Loucy (cell line): ENCODE measurements around the gene MYADML2.

Experiments used
- H2AFZ ChIP-seq: fragments of 200-600 bp; sonication (generic); 2 replicates; pipeline ENCODE4 v1.6.0; 2016; ENCODE audit warnings: antibody characterized with exemption, mild to moderate bottlenecking, low read length, moderate library complexity
- H3F3A ChIP-seq: fragments of 200-600 bp; 2 replicates; pipeline ENCODE4 v1.6.0; 2016; ENCODE audit warnings: antibody characterized with exemption, low read depth, mild to moderate bottlenecking
- H3K27me3 ChIP-seq: fragments of 200-600 bp; sonication (generic); 2 replicates; pipeline ENCODE4 v1.6.1; 2014; ENCODE audit warnings: low read length, mild to moderate bottlenecking; ENCODE audit not compliant: insufficient read depth, poor library complexity, severe bottlenecking
- H3K36me3 ChIP-seq: fragments of 200-600 bp; sonication (generic); 2 replicates; pipeline ENCODE4 v1.6.1; 2016; ENCODE audit warnings: low read length; ENCODE audit not compliant: insufficient read depth
- H3K4me1 ChIP-seq: fragments of 200-600 bp; sonication (generic); 2 replicates; pipeline ENCODE4 v1.5.1; 2014; ENCODE audit warnings: low read length, mild to moderate bottlenecking; ENCODE audit not compliant: insufficient read depth, poor library complexity, severe bottlenecking
- H3K4me2 ChIP-seq: fragments of 200-600 bp; sonication (generic); 2 replicates; pipeline ENCODE4 v1.6.0; 2014; ENCODE audit warnings: antibody characterized with exemption, low read length, low read depth, mild to moderate bottlenecking; ENCODE audit not compliant: poor library complexity, severe bottlenecking
- H3K4me3 ChIP-seq: fragments of 200-600 bp; sonication (generic); 2 replicates; pipeline ENCODE4 v1.5.1; 2014; ENCODE audit warnings: low read length, mild to moderate bottlenecking, mixed read lengths; ENCODE audit not compliant: poor library complexity, severe bottlenecking
- H3K79me2 ChIP-seq: fragments of 200-600 bp; sonication (generic); 2 replicates; pipeline ENCODE4 v1.6.1; 2014; ENCODE audit warnings: low read length; ENCODE audit not compliant: insufficient read depth
- H3K9ac ChIP-seq: fragments of 200-600 bp; sonication (generic); 2 replicates; pipeline ENCODE4 v1.6.0; 2014; ENCODE audit warnings: mild to moderate bottlenecking, low read depth, low read length, moderate library complexity; ENCODE audit not compliant: poor library complexity, severe bottlenecking
- H3K9me2 ChIP-seq: fragments of 200-600 bp; sonication (generic); replicated peaks from 2 replicates; pipeline ENCODE4 v1.6.1; 2016; ENCODE audit warnings: low read depth, low read length, mixed read lengths
- H3K9me3 ChIP-seq: fragments of 200-600 bp; sonication (generic); 2 replicates; pipeline ENCODE4 v1.6.1; 2014; ENCODE audit warnings: mild to moderate bottlenecking, antibody characterized with exemption, low read length, low read depth; ENCODE audit not compliant: insufficient read depth
- H4K20me1 ChIP-seq: fragments of 200-600 bp; sonication (generic); 2 replicates; pipeline ENCODE4 v1.6.0; 2014; ENCODE audit warnings: antibody characterized with exemption, low read length, mild to moderate bottlenecking; ENCODE audit not compliant: insufficient read depth, poor library complexity, severe bottlenecking
- EZH2phosphoT487 ChIP-seq: fragments of 200-600 bp; IDR thresholded peaks from 2 replicates; pipeline ENCODE4 v1.6.1; 2018; ENCODE audit warnings: antibody characterized with exemption, mild to moderate bottlenecking, moderate library complexity, borderline replicate concordance
- TF ChIP-seq, protein P1 (sequence below): fragments of 200-600 bp; sonication (generic); conservative IDR thresholded peaks from 2 replicates; pipeline ENCODE4 v1.5.1; 2014; ENCODE audit warnings: mild to moderate bottlenecking, antibody characterized with exemption, low read length

Gene MYADML2

DNA sequence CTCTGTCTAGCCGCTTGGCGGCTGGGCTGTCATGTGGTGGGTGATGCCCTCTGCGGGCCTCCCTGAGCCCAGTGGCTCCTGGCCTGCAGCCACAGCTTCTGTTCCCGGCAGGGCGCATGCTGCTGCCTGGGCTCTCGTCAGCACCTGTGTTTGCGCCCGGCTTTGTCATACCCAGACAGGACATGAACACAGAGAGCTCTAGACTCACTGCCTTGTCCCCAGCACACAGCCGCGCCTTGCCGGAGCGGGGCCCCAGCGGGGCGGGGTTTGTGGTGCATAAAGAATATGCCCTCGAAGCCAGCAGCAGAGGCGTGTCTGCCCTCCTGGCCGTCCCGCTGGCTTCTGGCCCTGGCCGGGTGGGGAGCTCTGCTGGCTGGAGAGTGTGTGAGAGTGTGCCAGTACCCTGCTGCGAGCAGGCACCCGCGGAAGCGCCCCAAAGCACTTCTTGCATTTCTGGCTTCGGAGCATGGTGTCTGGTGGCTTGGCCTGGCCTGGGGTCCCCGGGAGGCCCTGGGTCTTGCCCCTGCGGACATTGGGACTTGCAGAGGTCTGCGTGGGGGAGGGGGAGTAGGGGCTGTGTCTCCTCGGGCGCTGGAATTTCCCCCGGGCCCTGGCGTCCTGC, 44.8 kb upstream of the MYADML2 start:
- no peaks in the 10 kb centered on the region for H3F3A ChIP-seq
- H3K9me3 ChIP-seq: no peaks in the 10 kb centered on the region
- H3K9ac ChIP-seq: no peak overlapping the region
- no peak for TF ChIP-seq EZH2phosphoT487
- TF ChIP-seq, protein P1, sequence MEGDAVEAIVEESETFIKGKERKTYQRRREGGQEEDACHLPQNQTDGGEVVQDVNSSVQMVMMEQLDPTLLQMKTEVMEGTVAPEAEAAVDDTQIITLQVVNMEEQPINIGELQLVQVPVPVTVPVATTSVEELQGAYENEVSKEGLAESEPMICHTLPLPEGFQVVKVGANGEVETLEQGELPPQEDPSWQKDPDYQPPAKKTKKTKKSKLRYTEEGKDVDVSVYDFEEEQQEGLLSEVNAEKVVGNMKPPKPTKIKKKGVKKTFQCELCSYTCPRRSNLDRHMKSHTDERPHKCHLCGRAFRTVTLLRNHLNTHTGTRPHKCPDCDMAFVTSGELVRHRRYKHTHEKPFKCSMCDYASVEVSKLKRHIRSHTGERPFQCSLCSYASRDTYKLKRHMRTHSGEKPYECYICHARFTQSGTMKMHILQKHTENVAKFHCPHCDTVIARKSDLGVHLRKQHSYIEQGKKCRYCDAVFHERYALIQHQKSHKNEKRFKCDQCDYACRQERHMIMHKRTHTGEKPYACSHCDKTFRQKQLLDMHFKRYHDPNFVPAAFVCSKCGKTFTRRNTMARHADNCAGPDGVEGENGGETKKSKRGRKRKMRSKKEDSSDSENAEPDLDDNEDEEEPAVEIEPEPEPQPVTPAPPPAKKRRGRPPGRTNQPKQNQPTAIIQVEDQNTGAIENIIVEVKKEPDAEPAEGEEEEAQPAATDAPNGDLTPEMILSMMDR: no peak
- H3K4me1 ChIP-seq: no peaks in the 10 kb centered on the region
- H3K4me3 ChIP-seq: no peak overlapping the region
- H3K27me3 ChIP-seq: no peaks in the 10 kb centered on the region
- no peaks in the 10 kb centered on the region for H3K9me2 ChIP-seq
- no peaks in the 10 kb centered on the region for H4K20me1 ChIP-seq
- no peak overlapping the region for H2AFZ ChIP-seq
- no peaks in the 10 kb centered on the region for H3K79me2 ChIP-seq
- no peaks in the 10 kb centered on the region for H3K36me3 ChIP-seq
- H3K4me2 ChIP-seq: no peak overlapping the region

DNA sequence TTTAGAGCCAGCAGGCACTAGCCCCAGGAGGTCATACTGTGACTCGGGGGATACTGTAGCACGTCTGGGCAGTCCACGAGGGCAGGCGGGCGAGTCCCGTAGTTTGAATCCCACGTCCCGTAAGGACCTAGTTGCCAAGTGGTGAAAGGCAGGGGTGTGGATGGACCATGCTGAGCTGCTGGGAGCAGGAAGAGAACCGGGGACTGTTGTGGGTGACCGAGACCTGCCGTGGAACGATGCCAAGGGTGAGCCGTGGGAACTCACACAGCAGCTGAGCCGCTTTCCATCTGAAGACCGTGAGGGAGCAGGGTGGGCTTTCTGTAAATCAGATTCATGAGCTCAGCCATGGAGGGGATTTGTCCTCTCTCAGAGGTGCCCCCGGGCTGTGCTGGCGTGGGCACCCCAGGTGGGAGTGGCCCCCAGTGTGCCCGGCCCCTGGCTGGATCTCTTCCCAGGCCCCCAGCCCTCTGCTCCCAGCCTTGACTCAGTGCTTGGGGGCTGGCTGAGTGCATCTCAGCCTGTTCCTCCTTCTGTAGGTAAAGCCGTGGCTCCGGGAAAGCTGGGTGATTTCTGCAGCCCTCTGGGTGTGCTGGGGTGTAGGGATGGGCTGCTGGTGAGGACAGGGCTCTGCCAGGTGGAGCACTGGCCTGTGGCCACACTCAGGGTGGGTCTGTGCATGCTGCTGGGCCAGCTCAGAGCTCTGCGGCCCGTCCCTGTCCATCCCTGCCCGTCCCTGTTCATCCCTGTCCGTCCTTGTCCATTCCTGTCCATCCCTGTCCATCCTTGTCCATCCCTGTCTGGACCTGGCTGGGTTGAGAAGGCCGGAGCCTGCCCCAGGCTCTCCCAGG, 44.0 kb upstream of the MYADML2 start:
- no peaks in the 10 kb centered on the region for H4K20me1 ChIP-seq
- H3K36me3 ChIP-seq: no peaks in the 10 kb centered on the region
- no peaks in the 10 kb centered on the region for H3K27me3 ChIP-seq
- H3K79me2 ChIP-seq: no peaks in the 10 kb centered on the region
- H2AFZ ChIP-seq: no peak overlapping the region
- H3K4me2 ChIP-seq: no peak overlapping the region
- H3K4me1 ChIP-seq: no peaks in the 10 kb centered on the region
- TF ChIP-seq EZH2phosphoT487: no peak
- TF ChIP-seq, protein P1: no peak
- H3K9me3 ChIP-seq: no peaks in the 10 kb centered on the region
- H3K4me3 ChIP-seq: no peak overlapping the region
- H3K9me2 ChIP-seq: no peaks in the 10 kb centered on the region
- no peaks in the 10 kb centered on the region for H3F3A ChIP-seq
- no peak overlapping the region for H3K9ac ChIP-seq

DNA sequence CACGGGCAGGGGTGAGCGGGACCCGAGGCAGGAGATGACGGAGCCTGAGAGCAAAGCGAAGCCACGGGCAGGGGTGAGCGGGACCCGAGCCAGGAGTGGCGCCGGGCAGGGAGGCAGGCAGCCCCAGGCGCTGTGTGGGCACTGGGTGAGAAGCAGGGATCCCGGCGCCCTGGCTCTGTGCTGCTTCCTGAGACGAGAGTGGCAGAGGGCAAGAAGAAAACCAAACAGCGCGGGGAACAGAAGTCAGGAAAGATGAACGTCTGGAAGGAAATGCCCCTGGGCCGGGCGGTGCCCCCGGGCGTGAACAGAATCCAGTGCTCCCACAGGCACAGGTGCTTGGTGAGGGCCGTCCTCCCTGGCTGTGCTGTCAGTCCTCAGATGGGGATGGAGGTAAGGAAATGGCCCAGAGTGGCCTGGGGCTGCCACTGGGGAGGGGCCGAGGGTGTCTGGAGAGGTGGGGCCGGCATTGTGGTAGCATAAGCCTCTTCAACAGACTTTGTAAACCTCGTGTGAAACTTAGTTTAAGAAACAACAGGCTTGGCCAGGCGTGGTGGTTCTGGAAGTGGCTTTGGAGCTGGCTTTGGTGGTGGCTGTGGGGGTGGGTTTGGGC, 40.2 kb upstream of the MYADML2 start:
- Histone ChIP-seq H3K9me3 (no peaks in the 10 kb centered on the region), H3K79me2 (no peaks in the 10 kb centered on the region), H3K4me2 (no peak overlapping the region), H3K36me3 (peaks cover 7% of the 10 kb centered on the region; the same call in 1 of the 2 replicates), H3K9me2 (no peaks in the 10 kb centered on the region), H4K20me1 (no peaks in the 10 kb centered on the region), H3F3A (no peaks in the 10 kb centered on the region), H2AFZ (no peak overlapping the region), H3K27me3 (no peaks in the 10 kb centered on the region), H3K9ac (no peak overlapping the region), H3K4me3 (no peak overlapping the region), H3K4me1 (no peaks in the 10 kb centered on the region)
- TF ChIP-seq, protein P1: no peak
- no peak for TF ChIP-seq EZH2phosphoT487
